Breast epithelium (tissue), 4 donors: ENCODE measurements around the gene DLD. TPM values are rescaled to one million over a fixed set of nuclear protein-coding genes. Genes with fewer than 3 reads are reported as not detected.

Experiments used
- DNase-seq, 2 donors: peaks; one replicate each; pipeline ENCODE4 v3.0.0-alpha.2; 2019; ENCODE audit warnings: low spot score in 2 of 2
- H3K27ac ChIP-seq, 2 donors: fragments of 200-600 bp; sonication (generic) in 1 of 2; one replicate each; pipeline ENCODE4 v1.5.1; 2016 to 2019; ENCODE audit warnings: mild to moderate bottlenecking in 1 of 2
- H3K27me3 ChIP-seq, 2 donors: fragments of 200-600 bp; sonication (generic) in 1 of 2; one replicate each; pipeline versions ENCODE4 v1.5.1 to v1.6.0; 2017 to 2019; ENCODE audit warnings: control low read depth in 1 of 2, mild to moderate bottlenecking in 1 of 2
- H3K36me3 ChIP-seq: fragments of 200-600 bp; one replicate; pipeline ENCODE4 v1.5.1; 2019
- H3K4me1 ChIP-seq, 2 donors: fragments of 200-600 bp; sonication (generic); one replicate each; pipeline ENCODE4 v1.5.1; 2016 to 2019; ENCODE audit warnings: control low read depth in 1 of 2
- H3K4me3 ChIP-seq, 3 donors: fragments of 200-600 bp; sonication (generic); 1 replicate in 2 of 3; 2 replicates in 1 of 3; pipeline ENCODE4 v1.5.1; 2016 to 2019; ENCODE audit warnings: mild to moderate bottlenecking in 3 of 3, moderate library complexity in 2 of 3
- H3K9me3 ChIP-seq, 2 donors: fragments of 200-600 bp; sonication (generic) in 1 of 2; one replicate each; pipeline ENCODE4 v1.5.1; 2016 to 2019; ENCODE audit warnings: control low read depth in 1 of 2
- CTCF ChIP-seq, 3 donors: fragments of 450-650 bp; IDR thresholded peaks; one replicate each; pipeline ENCODE4 v1.5.1; 2016 to 2017; ENCODE audit warnings: antibody characterized with exemption in 3 of 3, mild to moderate bottlenecking in 3 of 3, moderate library complexity in 3 of 3
- POLR2A ChIP-seq: fragments of 450-650 bp; IDR thresholded peaks from one replicate; pipeline ENCODE4 v1.6.1; 2016; ENCODE audit warnings: antibody characterized with exemption, mild to moderate bottlenecking, moderate library complexity
- POLR2AphosphoS5 ChIP-seq, 3 donors: sonication (generic); formaldehyde crosslinking; IDR thresholded peaks; one replicate each; pipeline ENCODE4 v1.6.1; 2017; ENCODE audit warnings: antibody characterized with exemption in 3 of 3
- intact Hi-C: fragments of 100-400 bp; cut with DNase I; formaldehyde crosslinking; loops from one replicate; pipeline ENCODE4 v1.15.1; 2023; ENCODE audit warnings: low total_unique reads
- total RNA-seq, 3 donors: library from RNA; depleted of rRNA; stranded (reverse); fragments of >200 nt; gene quantifications; one replicate each; pipeline ENCODE4 v1.1.0, GENCODE V29; 2016

The DLD gene
- total RNA-seq, 3 donors from 2014 or later: 57.5 to 74.1 (median 58.3) TPM

GRCh38 chr7:107857541-107857912, 33.5 kb upstream of the DLD start:
- intact Hi-C loops: no loop called here
- no peaks in the 10 kb centered on the region for H3K27me3 ChIP-seq
- DNase-seq: no peak
- H3K36me3 ChIP-seq: no peaks in the 10 kb centered on the region
- H3K4me1 ChIP-seq: peaks cover 0 to 7% of the 10 kb centered on the region in 2 donors
- no peak overlapping the region for H3K4me3 ChIP-seq
- H3K27ac ChIP-seq: peak overlapping the region; percentile 19 to 74
- TF ChIP-seq POLR2AphosphoS5 (IDR thresholded peaks at IDR 0.05): no peak
- no peak for TF ChIP-seq CTCF (IDR thresholded peaks at IDR 0.05)
- TF ChIP-seq POLR2A: no peak
- no peaks in the 10 kb centered on the region for H3K9me3 ChIP-seq

- intact Hi-C loops: no loop called here
- H3K27ac ChIP-seq: no peak overlapping the region
- H3K27me3 ChIP-seq: no peaks in the 10 kb centered on the region
- H3K4me1 ChIP-seq: peaks cover 0 to 7% of the 10 kb centered on the region in 2 donors
- no peak overlapping the region for H3K4me3 ChIP-seq
- TF ChIP-seq POLR2A: no peak
- no peak for TF ChIP-seq CTCF (IDR thresholded peaks at IDR 0.05)
- TF ChIP-seq POLR2AphosphoS5 (IDR thresholded peaks at IDR 0.05): no peak
- DNase-seq: no peak
- no peaks in the 10 kb centered on the region for H3K9me3 ChIP-seq
- H3K36me3 ChIP-seq: no peaks in the 10 kb centered on the region
Measured at GRCh38 chr7:107858280-107858679, 32.7 kb upstream of the DLD start.

GRCh38 chr7:107860279-107860961, 30.6 kb upstream of the DLD start:
- Histone ChIP-seq H3K4me1 (peaks cover 0 to 7% of the 10 kb centered on the region in 2 donors), H3K36me3 (no peaks in the 10 kb centered on the region), H3K27me3 (no peaks in the 10 kb centered on the region), H3K9me3 (no peaks in the 10 kb centered on the region), H3K27ac (peak overlapping the region in 1 of 2 donors; percentile 14), H3K4me3 (no peak overlapping the region)
- no peak for DNase-seq
- intact Hi-C loops: no loop called here
- TF ChIP-seq POLR2A (no peak), POLR2AphosphoS5 (IDR thresholded peaks at IDR 0.05) (peak in 1 of 3 donors; percentile 31)

- Histone ChIP-seq H3K4me3 (no peak overlapping the region), H3K27me3 (no peaks in the 10 kb centered on the region), H3K9me3 (no peaks in the 10 kb centered on the region), H3K27ac (peak overlapping the region in 1 of 2 donors; percentile 16), H3K4me1 (peaks cover 0 to 7% of the 10 kb centered on the region in 2 donors), H3K36me3 (no peaks in the 10 kb centered on the region)
- no peak for TF ChIP-seq POLR2AphosphoS5 (IDR thresholded peaks at IDR 0.05)
- intact Hi-C loops: no loop called here
- peak in 1 of 2 donors; percentile 28 for DNase-seq
Measured at GRCh38 chr7:107860981-107861652, 29.9 kb upstream of the DLD start.

GRCh38 chr7:107865956-107866775, 24.8 kb upstream of the DLD start:
- intact Hi-C loops: no loop called here
- no peak for TF ChIP-seq POLR2AphosphoS5 (IDR thresholded peaks at IDR 0.05)
- no peak for TF ChIP-seq CTCF (IDR thresholded peaks at IDR 0.05)
- TF ChIP-seq POLR2A: no peak
- Histone ChIP-seq H3K4me1 (no peaks in the 10 kb centered on the region), H3K27me3 (no peaks in the 10 kb centered on the region), H3K9me3 (no peaks in the 10 kb centered on the region), H3K36me3 (no peaks in the 10 kb centered on the region), H3K27ac (no peak overlapping the region), H3K4me3 (no peak overlapping the region)
- DNase-seq: no peak
